GM12865 (cell line): ENCODE results near the gene MSH3.

Source experiments
- DNase-seq: peaks from one replicate; pipeline ENCODE4 v3.0.0; 2010; ENCODE audit warnings: low read depth
- H3K4me3 ChIP-seq: 2 replicates; pipeline ENCODE4 v1.5.1; 2011; ENCODE audit warnings: mild to moderate bottlenecking, low read depth, low read length, control low read depth
- TF ChIP-seq, protein P1 (sequence below): IDR thresholded peaks from 2 replicates; pipeline ENCODE4 v1.5.1; 2011; ENCODE audit warnings: low read length, control low read depth, low read depth, inconsistent platforms; ENCODE audit not compliant: insufficient read depth; ENCODE audit errors: missing control alignments

Gene MSH3

DNA sequence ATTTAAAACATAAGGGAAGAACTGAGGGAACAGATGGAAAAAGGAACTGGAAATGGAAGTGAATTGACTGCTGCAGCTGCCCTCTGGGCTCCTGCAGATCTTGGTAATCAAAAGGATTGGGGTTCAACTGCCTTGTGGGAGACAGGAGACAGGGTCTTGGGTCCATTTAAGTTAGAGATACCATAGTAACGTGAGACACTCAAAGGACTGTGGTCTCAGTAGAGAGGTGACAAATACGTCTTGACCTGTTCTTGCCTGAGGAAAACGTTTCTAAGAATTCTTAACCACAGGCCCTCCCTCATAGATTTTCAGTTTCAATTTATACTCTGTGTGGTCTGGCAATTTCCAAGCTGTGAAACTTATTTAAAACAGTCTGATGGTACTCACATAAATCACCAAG is 101.2 kb downstream of the MSH3 start:
- TF ChIP-seq, protein P1, sequence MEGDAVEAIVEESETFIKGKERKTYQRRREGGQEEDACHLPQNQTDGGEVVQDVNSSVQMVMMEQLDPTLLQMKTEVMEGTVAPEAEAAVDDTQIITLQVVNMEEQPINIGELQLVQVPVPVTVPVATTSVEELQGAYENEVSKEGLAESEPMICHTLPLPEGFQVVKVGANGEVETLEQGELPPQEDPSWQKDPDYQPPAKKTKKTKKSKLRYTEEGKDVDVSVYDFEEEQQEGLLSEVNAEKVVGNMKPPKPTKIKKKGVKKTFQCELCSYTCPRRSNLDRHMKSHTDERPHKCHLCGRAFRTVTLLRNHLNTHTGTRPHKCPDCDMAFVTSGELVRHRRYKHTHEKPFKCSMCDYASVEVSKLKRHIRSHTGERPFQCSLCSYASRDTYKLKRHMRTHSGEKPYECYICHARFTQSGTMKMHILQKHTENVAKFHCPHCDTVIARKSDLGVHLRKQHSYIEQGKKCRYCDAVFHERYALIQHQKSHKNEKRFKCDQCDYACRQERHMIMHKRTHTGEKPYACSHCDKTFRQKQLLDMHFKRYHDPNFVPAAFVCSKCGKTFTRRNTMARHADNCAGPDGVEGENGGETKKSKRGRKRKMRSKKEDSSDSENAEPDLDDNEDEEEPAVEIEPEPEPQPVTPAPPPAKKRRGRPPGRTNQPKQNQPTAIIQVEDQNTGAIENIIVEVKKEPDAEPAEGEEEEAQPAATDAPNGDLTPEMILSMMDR: no peak
- no peak overlapping the region for H3K4me3 ChIP-seq
- peak; percentile 85 for DNase-seq

DNA sequence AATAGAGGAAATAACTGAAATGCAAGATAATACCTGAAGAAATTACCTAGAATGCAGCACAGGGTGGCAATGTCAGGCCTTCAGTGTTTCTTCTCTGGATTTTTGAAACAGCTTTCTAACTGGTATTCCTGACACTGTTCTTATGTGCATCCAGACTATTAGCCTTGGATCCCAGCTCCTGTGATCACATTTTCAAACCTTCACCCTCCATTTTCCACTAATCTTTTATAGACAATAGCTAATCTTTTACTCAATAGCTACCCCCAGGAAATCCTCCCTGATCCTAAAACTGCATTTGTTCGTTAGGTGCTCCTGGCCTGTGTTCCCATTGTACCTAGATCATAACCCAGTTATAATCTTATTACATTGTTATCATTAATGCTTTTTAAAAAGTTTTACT is 101.8 kb downstream of the MSH3 start:
- TF ChIP-seq, protein P1: no peak
- DNase-seq: no peak
- no peak overlapping the region for H3K4me3 ChIP-seq

DNA sequence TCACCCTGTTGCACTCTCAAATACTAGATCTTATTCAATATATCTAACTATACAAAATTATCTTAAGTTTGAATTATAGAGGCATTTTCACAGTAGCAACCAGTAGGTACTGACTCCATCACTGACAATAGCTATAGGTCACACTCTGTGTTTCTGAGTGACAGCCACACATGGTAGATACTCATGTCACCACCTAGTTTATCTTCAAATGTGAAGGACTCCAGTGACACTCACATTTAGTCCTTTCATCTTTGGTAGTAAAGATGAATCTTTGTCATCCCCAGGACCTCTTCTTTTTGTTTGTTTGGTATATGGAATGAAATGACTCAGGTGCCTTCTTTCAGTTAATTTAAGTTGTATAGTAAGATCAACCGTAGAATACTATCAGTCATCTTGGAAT is 102.8 kb downstream of the MSH3 start:
- DNase-seq: no peak
- TF ChIP-seq, protein P1: no peak
- H3K4me3 ChIP-seq: no peak overlapping the region

DNA sequence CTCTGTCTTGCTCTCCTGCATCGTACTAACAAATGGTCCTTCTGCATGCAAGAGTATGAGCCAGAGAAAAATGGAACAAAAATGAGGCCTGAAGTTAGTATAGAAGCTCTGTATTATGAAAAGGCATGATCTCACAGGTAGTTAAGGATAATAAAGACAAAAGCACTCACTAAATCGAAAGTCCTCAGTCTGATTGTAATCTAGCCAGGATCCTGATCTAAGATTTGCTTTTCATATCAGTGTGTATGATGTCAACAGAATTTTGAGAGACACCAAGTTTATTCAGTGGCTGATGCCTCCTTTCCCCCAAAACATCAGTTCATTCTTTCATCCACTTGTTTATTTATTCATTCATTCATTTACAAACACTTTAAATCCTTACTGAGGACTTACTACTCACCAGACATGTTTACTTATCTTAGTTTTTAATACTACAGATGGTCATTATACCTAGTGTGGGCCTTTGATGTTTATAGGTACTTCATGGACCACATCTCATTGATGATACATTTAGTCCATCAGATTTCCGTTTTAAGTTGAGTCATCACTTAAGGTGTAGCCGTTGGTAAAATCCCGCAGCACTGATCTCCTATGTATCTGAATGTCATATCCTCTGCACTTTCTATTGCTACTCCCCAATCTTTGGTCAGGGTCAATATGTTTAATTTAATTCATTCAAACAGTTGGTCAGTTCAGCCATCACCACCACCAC is 105.6 kb downstream of the MSH3 start:
- TF ChIP-seq, protein P1: no peak

DNA sequence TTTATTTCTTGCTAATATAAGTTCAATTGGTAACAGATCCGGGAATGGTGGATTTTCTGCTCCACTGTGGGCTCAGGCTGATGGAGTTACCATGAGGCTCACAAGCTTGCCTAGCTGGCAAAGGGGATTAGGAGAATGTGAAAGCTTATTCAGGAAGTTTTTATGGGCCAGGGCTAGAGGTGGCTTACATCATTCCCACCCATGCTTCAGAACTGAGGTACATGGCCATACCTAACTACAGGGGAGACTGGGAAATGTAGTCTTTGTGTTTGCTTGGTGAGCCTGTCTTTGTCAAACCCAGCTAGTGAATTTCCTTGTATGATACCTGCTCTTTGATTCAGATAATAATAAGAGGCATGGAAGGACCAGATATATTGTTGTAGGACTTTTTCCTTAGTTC is 106.2 kb downstream of the MSH3 start:
- TF ChIP-seq, protein P1: no peak
- no peak overlapping the region for H3K4me3 ChIP-seq
- no peak for DNase-seq

More for the DNA sequence above, 105.6 kb downstream of the MSH3 start:
- no peak for DNase-seq
- no peak overlapping the region for H3K4me3 ChIP-seq

DNA sequence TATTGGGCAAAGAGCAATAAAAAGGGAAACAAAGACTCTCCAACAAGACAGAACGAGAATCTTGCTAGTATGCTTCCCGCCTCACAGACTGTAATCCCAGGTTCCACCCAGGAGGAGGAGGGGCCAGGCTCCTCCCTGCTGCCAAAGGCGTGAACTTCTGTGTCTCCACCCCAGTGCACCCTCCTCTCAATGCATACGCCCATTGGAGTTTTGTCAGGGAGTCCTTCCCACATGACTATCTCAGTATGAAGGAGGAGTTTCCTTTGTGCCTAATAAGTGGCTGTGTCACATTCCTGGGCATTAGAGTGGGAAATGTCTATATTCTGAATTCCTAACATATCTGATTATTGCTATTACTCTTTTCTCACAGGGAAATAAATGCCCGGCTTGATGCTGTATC is 106.7 kb downstream of the MSH3 start:
- TF ChIP-seq, protein P1: no peak
- no peak for DNase-seq

DNA sequence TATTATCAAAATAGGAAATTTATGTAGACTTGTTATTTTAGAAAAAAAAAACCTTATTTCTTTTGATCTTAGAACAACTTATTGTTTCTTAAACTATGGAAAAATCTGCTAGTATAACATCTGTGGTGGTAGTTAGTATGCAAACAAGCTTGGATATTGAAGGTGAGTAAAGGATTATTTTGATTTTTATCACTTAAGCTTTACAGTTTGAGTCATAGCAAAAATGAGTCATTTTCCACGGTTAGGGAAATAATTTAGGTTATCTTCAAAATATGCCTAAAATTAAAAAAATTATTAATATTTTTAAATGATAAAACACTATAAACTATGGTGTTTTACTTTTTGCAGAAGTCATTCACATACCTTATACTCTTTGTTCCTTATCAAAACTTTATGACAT is 107.5 kb downstream of the MSH3 start:
- TF ChIP-seq, protein P1: no peak
- no peak overlapping the region for H3K4me3 ChIP-seq
- DNase-seq: no peak

More for the DNA sequence above, 106.7 kb downstream of the MSH3 start:
- no peak overlapping the region for H3K4me3 ChIP-seq
